Endothelial cell of umbilical vein (primary cell): ENCODE results near the gene OTUD5. TPM values are rescaled to one million over a fixed set of nuclear protein-coding genes. Genes with fewer than 3 reads are reported as not detected.

ENCODE experiments used
- BruUV-seq: library from RNA; stranded (reverse); fragments of 400-500 nt; replicated peaks from 2 replicates; lab custom pipeline; 2021; lab: Mats Ljungman, UMichigan
- CTCF ChIA-PET: fragments of 300-600, 350-600 bp; sonication (Branson Sonifier 250); formaldehyde crosslinking; loops from one replicate; lab custom pipeline; 2021; ENCODE audit warnings: antibody characterized with exemption, inconsistent platforms; lab: Charles Lee
- POLR2A ChIA-PET: fragments of 300-600, 350-600 bp; sonication (Branson Sonifier 250); formaldehyde crosslinking; loops from one replicate; lab custom pipeline; 2021; ENCODE audit warnings: antibody characterized with exemption, inconsistent platforms; lab: Charles Lee
- DNase-seq: peaks from one replicate; pipeline ENCODE4 v3.0.0-alpha.2; 2011; ENCODE audit warnings: low read depth, low spot score
- FAIRE-seq: peaks from 2 replicates; lab custom pipeline; 2011; peaks lifted over from hg19 to GRCh38; lab: Jason Lieb, UNC
- H2AFZ ChIP-seq: 2 replicates; pipeline ENCODE4 v1.6.0; 2012; ENCODE audit warnings: low read depth, low read length, control low read depth, inconsistent platforms
- H3K27ac ChIP-seq: 2 replicates; pipeline ENCODE4 v1.5.1; 2011; ENCODE audit warnings: low read depth, mild to moderate bottlenecking, control low read depth, low read length, moderate library complexity; ENCODE audit not compliant: insufficient read depth
- H3K27me3 ChIP-seq, 2 experiments: 2 replicates each; pipeline versions ENCODE4 v1.6.0 to v1.6.1; 2011; ENCODE audit warnings: low read length in 2 of 2, mixed read lengths in 1 of 2; ENCODE audit not compliant: control insufficient read depth in 2 of 2, insufficient read depth in 2 of 2
- H3K36me3 ChIP-seq, 2 experiments: 2 replicates in 1 of 2; 3 replicates in 1 of 2; pipeline ENCODE4 v1.5.1; 2011; ENCODE audit warnings: low read length in 2 of 2, mild to moderate bottlenecking in 1 of 2, moderate library complexity in 1 of 2; ENCODE audit not compliant: control insufficient read depth in 2 of 2, insufficient read depth in 2 of 2; ENCODE audit errors: extremely low read depth in 1 of 2
- H3K4me1 ChIP-seq: 3 replicates; pipeline ENCODE4 v1.5.1; 2011; ENCODE audit warnings: mild to moderate bottlenecking, low read length; ENCODE audit not compliant: control insufficient read depth, insufficient read depth; ENCODE audit errors: extremely low read depth
- H3K4me2 ChIP-seq: 2 replicates; pipeline ENCODE4 v1.6.1; 2011; ENCODE audit warnings: low read length, control low read depth, mixed read lengths; ENCODE audit not compliant: insufficient read depth
- H3K4me3 ChIP-seq, 3 experiments: fragments of 200-600 bp in 1 of 3; sonication (generic), shearing (Covaris generic) in 1 of 3; replicated peaks in 1 of 3; 2 replicates each; pipeline ENCODE4 v1.5.1; 2011 to 2016; ENCODE audit warnings: control low read depth in 3 of 3, low read length in 3 of 3, mild to moderate bottlenecking in 2 of 3, inconsistent platforms in 1 of 3, low read depth in 1 of 3, moderate library complexity in 1 of 3; ENCODE audit not compliant: insufficient read depth in 1 of 3
- H3K79me2 ChIP-seq: 2 replicates; pipeline ENCODE4 v1.6.0; 2012; ENCODE audit warnings: low read length, inconsistent platforms; ENCODE audit not compliant: control insufficient read depth, insufficient read depth
- H3K9ac ChIP-seq: replicated peaks from 2 replicates; pipeline ENCODE3; 2011; ENCODE audit warnings: low read length, control low read depth; ENCODE audit not compliant: insufficient read depth; ENCODE audit errors: extremely low read depth
- H3K9me1 ChIP-seq: replicated peaks from 3 replicates; pipeline ENCODE4 v1.6.0; 2011; ENCODE audit warnings: mild to moderate bottlenecking, low read length; ENCODE audit not compliant: control insufficient read depth, insufficient read depth; ENCODE audit errors: extremely low read depth
- H3K9me3 ChIP-seq: replicated peaks from 2 replicates; pipeline ENCODE4 v1.5.1; 2012; ENCODE audit warnings: low read length, inconsistent platforms; ENCODE audit not compliant: control insufficient read depth, insufficient read depth
- H4K20me1 ChIP-seq: replicated peaks from 2 replicates; pipeline ENCODE3; 2011; ENCODE audit warnings: mild to moderate bottlenecking, low read length; ENCODE audit not compliant: control insufficient read depth, insufficient read depth; ENCODE audit errors: extremely low read depth
- MYC ChIP-seq: IDR thresholded peaks from one replicate; pipeline ENCODE4 v1.6.1; 2011; ENCODE audit warnings: mild to moderate bottlenecking, low read depth, low read length
- POLR2A ChIP-seq: IDR thresholded peaks from 2 replicates; pipeline ENCODE4 v1.6.1; 2012; ENCODE audit warnings: low read depth, mild to moderate bottlenecking, control low read depth, low read length
- POLR2AphosphoS5 ChIP-seq: IDR thresholded peaks from 2 replicates; pipeline ENCODE4 v1.6.1; 2012; ENCODE audit warnings: low read depth, mild to moderate bottlenecking, control low read depth, low read length, moderate library complexity; ENCODE audit not compliant: insufficient read depth
- dilution Hi-C: fragments of 300-500 bp; cut with MboI; formaldehyde crosslinking; loops from one replicate; pipeline ENCODE4 v1.15.0; 2019; ENCODE audit warnings: low sequenced_read_pairs; ENCODE audit not compliant: extremely low pct_ligation_motif_present
- intact Hi-C: fragments of 100-400 bp; cut with micrococcal nuclease; formaldehyde crosslinking; loops from one replicate; pipeline ENCODE4 v1.10.0; 2022
- polyA plus RNA-seq, 4 experiments: library from polyadenylated mRNA; depleted of rRNA in 3 of 4; stranded (reverse) in 3 of 4; unstranded in 1 of 4; fragments of >200 nt; gene quantifications; 2 replicates each; pipeline versions ENCODE4 v1.2.1 to v1.2.3, GENCODE V29; 2011 to 2012; ENCODE audit warnings: missing spikeins in 1 of 4
- total RNA-seq: library from RNA; stranded (reverse); gene quantifications from 2 replicates; pipeline ENCODE4 v1.2.3, GENCODE V29; 2021

OTUD5 gene
- total and polyA plus RNA-seq, 2 donors (not counting 3 experiments of a cell fraction or from before 2014, with no cell fraction given): 44.3 to 44.6 TPM

GRCh38 chrX:48965959-48966358 is 8.6 kb upstream of the OTUD5 start:
- no peak overlapping the region for H2AFZ ChIP-seq
- intact Hi-C loops (no loop called here), dilution Hi-C loops (no loop called here)
- ChIA-PET POLR2A (no interaction called here), CTCF (interaction anchor here (1.2 kb wide), 1 partner anchor 23 kb away, joined by 3 read pairs; no protein-coding TSS in a partner anchor)
- peaks cover 4% of the 10 kb centered on the region for H3K4me1 ChIP-seq
- no peaks in the 10 kb centered on the region for H3K9me3 ChIP-seq
- no peak overlapping the region for H3K4me3 ChIP-seq
- H3K79me2 ChIP-seq: no peaks in the 10 kb centered on the region
- no peak for DNase-seq
- no peaks in the 10 kb centered on the region for H3K36me3 ChIP-seq
- H3K9me1 ChIP-seq: no peaks in the 10 kb centered on the region
- no TSS peak for BruUV-seq
- TF ChIP-seq POLR2AphosphoS5 (no peak), MYC (no peak)
- no peak overlapping the region for H3K9ac ChIP-seq
- no peaks in the 10 kb centered on the region for H3K27me3 ChIP-seq
- FAIRE-seq: no peak
- H4K20me1 ChIP-seq: no peaks in the 10 kb centered on the region
- H3K4me2 ChIP-seq: no peak overlapping the region
- H3K27ac ChIP-seq: no peak overlapping the region

- H3K4me1 ChIP-seq: peaks cover 9% of the 10 kb centered on the region
- H2AFZ ChIP-seq: no peak overlapping the region
- DNase-seq (peak; percentile 24), FAIRE-seq (no peak)
- no peaks in the 10 kb centered on the region for H3K27me3 ChIP-seq
- no peaks in the 10 kb centered on the region for H3K36me3 ChIP-seq
- dilution Hi-C loops (no loop called here), intact Hi-C loops (no loop called here)
- no peak overlapping the region for H3K9ac ChIP-seq
- H3K4me2 ChIP-seq: no peak overlapping the region
- no peaks in the 10 kb centered on the region for H3K9me1 ChIP-seq
- TF ChIP-seq POLR2A (no peak), MYC (no peak)
- no TSS peak for BruUV-seq
- H3K79me2 ChIP-seq: peaks cover 4% of the 10 kb centered on the region
- H4K20me1 ChIP-seq: no peaks in the 10 kb centered on the region
- ChIA-PET POLR2A (no interaction called here), CTCF (interaction anchor here (1.1 kb wide), 1 partner anchor 10 kb away, joined by 6 read pairs; the partner anchor contains the start of gene KCND1)
- no peak overlapping the region for H3K4me3 ChIP-seq
- no peaks in the 10 kb centered on the region for H3K9me3 ChIP-seq
- no peak overlapping the region for H3K27ac ChIP-seq
These were observed 4.2 kb upstream of the OTUD5 start for GRCh38 chrX:48961585-48962091.
